ENCODE data around the gene XIAP. TPM values are rescaled to one million over a fixed set of nuclear protein-coding genes. Genes with fewer than 3 reads are reported as not detected.
A peak's percentile ranks its signal among the peaks of the same experiment; 100 is the strongest.
"Not testable (repeated sequence)": the region's sequence is repeated elsewhere in the genome, so short reads cannot be mapped to it uniquely, and the experiment has no call there.

Gene XIAP
- total and polyA plus RNA-seq, 12 donors: 7.3 to 34.6 (median 27.8) TPM

GRCh38 chrX:123881330-123881729 lies 21.5 kb downstream of the XIAP start:
- ATAC-seq (no peak), DNase-seq (no peak)
- no peak for TF ChIP-seq CTCF (IDR thresholded peaks at IDR 0.05)
- H3K4me3 ChIP-seq: no peak overlapping the region
- intact Hi-C loops (cut with DNase I): loop anchor here in 1 of 10 donors (5.0 kb wide), 1 partner anchor 49 kb away; no protein-coding TSS in a partner anchor
- H3K27ac ChIP-seq: no peak overlapping the region
- no peaks in the 10 kb centered on the region for H3K27me3 ChIP-seq
- peaks cover 0 to 31% (median 21%) of the 10 kb centered on the region in 9 donors for H3K4me1 ChIP-seq
- no peaks in the 10 kb centered on the region for H3K9me3 ChIP-seq
- peaks cover 0 to 9% (median 0%) of the 10 kb centered on the region in 9 donors for H3K36me3 ChIP-seq

- ATAC-seq (no peak), DNase-seq (no peak)
- H3K36me3 ChIP-seq: peaks cover 0 to 20% (median 0%) of the 10 kb centered on the region in 9 donors
- H3K27ac ChIP-seq: no peak overlapping the region
- TF ChIP-seq CTCF (IDR thresholded peaks at IDR 0.05): no peak
- intact Hi-C loops (cut with DNase I): loop anchor here in 1 of 10 donors (5.0 kb wide), 1 partner anchor 50 kb away; no protein-coding TSS in a partner anchor
- no peaks in the 10 kb centered on the region for H3K27me3 ChIP-seq
- no peak overlapping the region for H3K4me3 ChIP-seq
- 64 to 78% methylated on average over 3 of the region's 3 CpGs for WGBS, 2 donors
- H3K4me1 ChIP-seq: peaks cover 0 to 21% (median 17%) of the 10 kb centered on the region in 9 donors
- no peaks in the 10 kb centered on the region for H3K9me3 ChIP-seq
These were observed 22.5 kb downstream of the XIAP start for GRCh38 chrX:123882391-123882790.

- Histone ChIP-seq H3K36me3 (peaks cover 0 to 33% (median 0%) of the 10 kb centered on the region in 9 donors), H3K4me1 (no peaks in the 10 kb centered on the region), H3K27ac (no peak overlapping the region), H3K9me3 (no peaks in the 10 kb centered on the region), H3K27me3 (no peaks in the 10 kb centered on the region), H3K4me3 (no peak overlapping the region)
- peak in 1 of 2 donors; percentile 8 for DNase-seq
- intact Hi-C loops (cut with DNase I): loop anchor here in 2 of 10 donors (2.0 to 5.0 kb wide), 2 partner anchors 52 to 53 kb away; no protein-coding TSS in a partner anchor
- no peak for ATAC-seq
- peak in 8 of 9 donors; percentile 24 to 67 (median 55) for TF ChIP-seq CTCF (IDR thresholded peaks at IDR 0.05)
These were observed 25.1 kb downstream of the XIAP start for GRCh38 chrX:123884809-123885408.

- DNase-seq (no peak), ATAC-seq (peak in 3 of 8 donors; percentile 63 to 79 (median 76))
- Histone ChIP-seq H3K27ac (no peak overlapping the region), H3K4me1 (peaks cover 0 to 7% (median 0%) of the 10 kb centered on the region in 9 donors), H3K36me3 (peaks cover 0 to 77% (median 0%) of the 10 kb centered on the region in 9 donors), H3K27me3 (no peaks in the 10 kb centered on the region), H3K9me3 (no peaks in the 10 kb centered on the region), H3K4me3 (no peak overlapping the region)
- WGBS, 2 donors: 71 to 83% methylated on average over 3 of the region's 3 CpGs
- intact Hi-C loops (cut with DNase I): no loop called here
- no peak for TF ChIP-seq CTCF (IDR thresholded peaks at IDR 0.05)
These were observed 39.8 kb downstream of the XIAP start for GRCh38 chrX:123899701-123900100.

- H3K27ac ChIP-seq; H3K4me3 ChIP-seq; H3K9me3 ChIP-seq; DNase-seq; ATAC-seq; H3K27me3 ChIP-seq; intact Hi-C loops (cut with DNase I): not testable (repeated sequence)
- peaks cover 0 to 84% (median 0%) of the 10 kb centered on the region in 9 donors for H3K36me3 ChIP-seq
- 97 to 99% methylated on average over 7 of the region's 7 CpGs for whole genome bisulfite sequencing, 2 donors
- peaks cover 0 to 13% (median 0%) of the 10 kb centered on the region in 9 donors for H3K4me1 ChIP-seq
These were observed 43.4 kb downstream of the XIAP start for GRCh38 chrX:123903261-123903660.
